Raji (cell line): Measurements from ENCODE around the gene SPAG7.
A peak's percentile ranks its signal among the peaks of the same experiment; 100 is the strongest.

Experiments used
- POLR2A ChIP-seq: IDR thresholded peaks from 2 replicates; pipeline ENCODE4 v1.6.1; 2011; ENCODE audit warnings: low read depth, low read length, control low read depth; ENCODE audit not compliant: insufficient read depth

SPAG7 gene

GRCh38 chr17:4966844-4967538 is 626 bp downstream of the SPAG7 start:
- peak; percentile 19; the same call in 1 of the 2 replicates for TF ChIP-seq POLR2A

DNA sequence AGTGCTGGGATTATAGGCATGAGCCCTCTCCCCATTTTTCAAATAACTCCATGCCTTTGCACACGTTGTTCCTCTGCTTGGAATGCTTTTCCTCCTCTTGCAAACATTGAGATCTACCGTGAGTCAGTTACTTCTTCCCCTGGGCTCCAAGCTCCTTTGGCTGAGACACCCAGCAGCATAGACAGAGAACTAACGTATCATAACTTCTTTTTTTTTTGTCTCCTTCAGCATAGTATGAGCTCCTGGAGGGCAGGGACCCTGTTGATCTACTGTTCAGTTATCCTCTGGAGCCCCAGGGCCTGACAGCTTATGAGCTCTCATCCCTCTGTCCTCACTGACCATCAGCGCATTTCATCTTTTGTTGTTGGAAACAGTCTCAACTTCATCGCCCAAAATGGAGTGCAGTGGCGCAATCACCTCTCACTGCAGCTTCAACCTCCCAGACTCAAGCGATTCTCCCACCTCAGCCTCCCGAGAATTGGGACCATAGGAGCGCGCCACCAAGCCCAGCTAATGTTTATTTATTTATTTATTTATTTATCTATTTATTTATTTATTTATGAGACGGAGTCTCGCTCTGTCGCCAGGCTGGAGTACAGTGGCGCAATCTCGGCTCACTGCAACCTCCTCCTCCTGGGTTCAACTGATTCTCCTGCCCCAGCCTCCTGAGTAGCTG is 2.2 kb downstream of the SPAG7 start:
- TF ChIP-seq POLR2A: no peak

DNA sequence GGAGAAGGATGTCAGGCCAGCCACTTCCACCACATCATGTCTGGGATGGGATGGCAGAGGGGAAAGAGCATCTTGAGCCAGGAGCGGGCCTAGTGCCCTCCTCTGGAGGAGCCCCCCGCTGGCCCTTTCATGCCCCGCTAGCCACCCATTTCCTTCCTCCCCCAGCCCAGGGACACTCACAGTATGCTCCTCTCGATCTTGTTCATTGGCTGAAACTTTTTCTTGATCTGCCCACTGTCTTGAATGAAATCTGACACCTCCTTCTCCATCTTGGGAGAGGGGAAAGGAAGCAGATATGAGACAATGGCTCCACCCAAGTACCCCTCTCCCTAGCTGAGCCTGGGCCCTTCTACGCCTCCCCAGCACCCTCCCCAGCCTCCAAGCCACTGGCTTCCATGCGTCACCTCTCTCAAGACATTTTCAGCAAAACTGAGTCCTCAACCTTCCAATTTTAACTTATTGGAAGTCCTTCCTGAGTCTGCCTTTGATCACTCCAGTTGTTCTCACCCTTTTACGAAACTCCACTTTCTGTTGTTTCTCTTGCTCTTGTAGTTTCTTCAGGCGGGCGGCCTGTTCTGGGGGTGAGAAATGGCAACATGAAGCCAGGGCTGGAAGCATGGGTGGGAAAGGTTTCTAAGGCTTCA is 7.2 kb downstream of the SPAG7 start:
- TF ChIP-seq POLR2A: no peak

DNA sequence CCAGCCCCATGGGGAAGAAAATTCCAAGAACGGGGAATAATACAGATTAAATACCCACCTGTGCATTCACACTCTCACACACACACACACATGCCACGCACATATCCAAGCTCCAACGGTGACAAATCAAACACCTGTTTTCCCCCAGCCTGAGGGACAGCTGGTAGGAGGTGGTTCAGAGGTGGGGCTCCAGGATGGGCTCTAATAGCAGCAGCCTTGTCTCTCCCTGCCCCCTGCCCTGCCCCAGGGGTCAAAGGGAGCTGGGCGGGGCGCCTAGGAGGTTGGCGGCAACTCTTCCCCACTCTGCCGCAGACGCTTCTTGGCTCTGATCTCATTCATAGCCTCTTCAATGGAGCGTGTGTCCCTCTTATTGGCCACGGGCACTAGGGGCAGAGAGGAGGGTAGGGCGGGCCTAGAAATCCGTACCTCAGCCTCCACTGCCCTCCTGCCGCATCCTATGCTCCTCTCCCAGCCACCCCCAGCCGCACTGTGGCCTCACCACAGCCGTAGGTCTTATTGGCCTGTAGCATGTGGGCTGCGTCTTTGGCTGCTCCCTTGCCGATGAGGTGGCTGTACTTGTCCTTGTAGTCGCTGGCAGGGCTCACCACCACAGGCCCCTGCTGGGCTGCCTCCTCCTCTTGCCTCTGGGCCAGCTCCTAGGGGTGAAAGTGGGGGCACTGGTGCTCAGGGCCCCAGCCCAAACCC is 8.2 kb downstream of the SPAG7 start:
- TF ChIP-seq POLR2A: no peak

GRCh38 chr17:4958102-4958501 is 9.5 kb downstream of the SPAG7 start:
- no peak for TF ChIP-seq POLR2A

DNA sequence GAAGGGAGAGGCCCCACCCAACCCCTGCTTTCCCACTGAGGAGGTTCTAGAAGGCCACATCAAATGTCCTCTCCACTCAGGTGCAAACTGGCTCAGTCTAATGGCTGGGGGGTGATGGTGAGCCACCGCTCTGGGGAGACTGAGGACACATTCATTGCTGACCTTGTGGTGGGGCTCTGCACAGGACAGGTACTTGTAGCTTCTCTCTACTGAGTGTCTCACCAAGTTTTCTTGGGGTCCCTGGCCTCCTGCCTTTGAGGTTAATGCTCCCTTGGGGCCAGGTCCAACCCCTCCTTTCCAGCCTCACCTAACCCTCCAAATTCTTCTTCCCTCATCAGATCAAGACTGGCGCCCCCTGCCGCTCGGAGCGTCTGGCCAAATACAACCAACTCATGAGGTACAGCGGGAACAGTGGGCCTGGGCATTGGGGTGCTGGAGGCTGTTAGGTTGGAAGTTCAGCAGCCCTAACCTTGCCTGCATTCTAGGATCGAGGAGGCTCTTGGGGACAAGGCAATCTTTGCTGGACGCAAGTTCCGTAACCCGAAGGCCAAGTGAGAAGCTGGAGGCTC is 11.0 kb downstream of the SPAG7 start:
- TF ChIP-seq POLR2A: no peak

GRCh38 chr17:4955091-4955490 is 12.5 kb downstream of the SPAG7 start:
- TF ChIP-seq POLR2A: no peak

GRCh38 chr17:4953451-4953961 is 14.1 kb downstream of the SPAG7 start:
- TF ChIP-seq POLR2A: no peak

DNA sequence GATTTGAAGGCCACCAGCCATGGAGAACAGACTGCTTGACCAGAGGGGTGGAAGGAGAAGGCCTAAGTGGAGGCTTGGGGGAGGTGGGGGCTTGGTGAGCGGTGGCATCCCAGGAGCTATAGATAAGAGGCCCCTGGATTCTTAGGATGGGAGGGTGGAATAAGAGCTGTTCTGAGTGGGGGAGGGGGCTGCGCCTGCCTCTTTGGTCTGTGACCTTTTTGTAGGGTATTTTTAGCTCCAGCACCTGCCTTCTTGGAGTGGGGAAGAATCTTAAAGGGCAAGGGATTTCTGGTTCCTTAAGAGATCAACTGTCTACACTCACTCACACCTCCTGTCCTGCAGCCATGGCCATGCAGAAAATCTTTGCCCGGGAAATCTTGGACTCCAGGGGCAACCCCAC is 16.1 kb downstream of the SPAG7 start:
- no peak for TF ChIP-seq POLR2A

GRCh38 chr17:4950746-4951204 is 16.8 kb downstream of the SPAG7 start, which contains the start of gene ENO3:
ENO3 (plus strand) TSS chr17:4951119; CDS start chr17:4951830, 711 bp downstream.
- TF ChIP-seq POLR2A: no peak

GRCh38 chr17:4950075-4950745 is 17.4 kb downstream of the SPAG7 start:
- TF ChIP-seq POLR2A: peak; percentile 62

- TF ChIP-seq POLR2A: peak; percentile 45
These were observed 18.1 kb downstream of the SPAG7 start for GRCh38 chr17:4949321-4950074.

DNA sequence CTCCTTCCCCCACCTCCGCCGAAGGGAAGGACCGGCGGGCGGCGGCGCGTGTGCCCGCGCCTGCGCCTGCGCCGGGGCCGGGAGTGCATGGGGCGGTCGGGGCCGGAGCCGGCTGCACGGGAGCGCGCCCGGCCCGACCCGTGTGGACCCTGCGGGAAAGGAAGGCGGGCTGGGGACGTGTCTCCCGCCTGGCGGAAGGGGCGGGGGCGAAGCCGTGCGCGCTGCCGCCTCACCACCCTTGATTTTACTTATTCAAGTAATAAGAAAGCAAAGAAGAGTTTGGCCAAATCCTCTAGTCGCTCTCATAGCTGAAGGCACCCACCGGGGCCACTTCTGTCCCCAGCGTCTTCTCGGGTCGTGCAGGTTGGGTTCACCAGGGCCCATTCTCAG is 18.7 kb downstream of the SPAG7 start:
- TF ChIP-seq POLR2A: peak; percentile 16
